Trophoblast cell (in vitro differentiated cells and primary cell): ENCODE measurements around the gene TMEM52.

ENCODE experiments used
- DNase-seq, 2 donors: peaks; one replicate each; pipeline ENCODE4 v3.0.0-alpha.2; 2016
- H2AFZ ChIP-seq: 2 replicates; pipeline ENCODE4 v1.6.1; 2013; ENCODE audit warnings: low read length, moderate library complexity, mild to moderate bottlenecking; ENCODE audit not compliant: insufficient read depth, poor library complexity
- H2AK5ac ChIP-seq: 2 replicates; pipeline ENCODE4 v1.6.1; 2013; ENCODE audit warnings: mild to moderate bottlenecking, low read length
- H2BK120ac ChIP-seq: 2 replicates; pipeline ENCODE4 v1.6.1; 2013; ENCODE audit warnings: low read length, mild to moderate bottlenecking, moderate library complexity; ENCODE audit not compliant: insufficient read depth, poor library complexity
- H2BK12ac ChIP-seq: 2 replicates; pipeline ENCODE4 v1.6.1; 2013; ENCODE audit warnings: mild to moderate bottlenecking, low read length, moderate library complexity
- H2BK5ac ChIP-seq: 2 replicates; pipeline ENCODE4 v1.6.1; 2013; ENCODE audit warnings: low read length, low read depth, moderate library complexity, mild to moderate bottlenecking; ENCODE audit not compliant: poor library complexity
- H3K14ac ChIP-seq: 2 replicates; pipeline ENCODE4 v1.6.1; 2013; ENCODE audit warnings: mild to moderate bottlenecking, low read length
- H3K18ac ChIP-seq: 2 replicates; pipeline ENCODE4 v1.6.1; 2013; ENCODE audit warnings: mild to moderate bottlenecking, low read length
- H3K23ac ChIP-seq: 2 replicates; pipeline ENCODE4 v1.6.1; 2013; ENCODE audit warnings: low read length
- H3K27ac ChIP-seq: 2 replicates; pipeline ENCODE4 v1.5.1; 2013; ENCODE audit warnings: low read depth, mild to moderate bottlenecking, inconsistent platforms, low read length, moderate library complexity
- H3K27me3 ChIP-seq: 2 replicates; pipeline ENCODE4 v1.6.1; 2013; ENCODE audit warnings: inconsistent platforms, mild to moderate bottlenecking, low read length, moderate library complexity; ENCODE audit not compliant: insufficient read depth
- H3K36me3 ChIP-seq, 2 experiments: 1 replicate in 1 of 2; 2 replicates in 1 of 2; pipeline ENCODE4 v1.6.1; 2013; ENCODE audit warnings: low read length in 2 of 2, mild to moderate bottlenecking in 2 of 2, moderate library complexity in 1 of 2; ENCODE audit not compliant: insufficient read depth in 2 of 2, control insufficient read depth in 1 of 2
- H3K4ac ChIP-seq: 2 replicates; pipeline ENCODE4 v1.6.1; 2013; ENCODE audit warnings: low read depth, mild to moderate bottlenecking, low read length, moderate library complexity
- H3K4me1 ChIP-seq, 2 experiments: 1 replicate in 1 of 2; 2 replicates in 1 of 2; pipeline ENCODE4 v1.6.1; 2013; ENCODE audit warnings: low read length in 2 of 2, mild to moderate bottlenecking in 2 of 2, moderate library complexity in 1 of 2; ENCODE audit not compliant: insufficient read depth in 2 of 2, control insufficient read depth in 1 of 2
- H3K4me2 ChIP-seq: 2 replicates; pipeline ENCODE4 v1.6.1; 2013; ENCODE audit warnings: inconsistent platforms, mild to moderate bottlenecking, low read length, moderate library complexity
- H3K4me3 ChIP-seq: 2 replicates; pipeline ENCODE4 v1.5.1; 2013; ENCODE audit warnings: mild to moderate bottlenecking, low read depth, low read length, inconsistent platforms
- H3K79me1 ChIP-seq: one replicate; pipeline ENCODE4 v1.6.1; 2013; ENCODE audit warnings: low read length
- H3K79me2 ChIP-seq: 2 replicates; pipeline ENCODE4 v1.6.1; 2013; ENCODE audit warnings: low read length, mild to moderate bottlenecking; ENCODE audit not compliant: control insufficient read depth, insufficient read depth, poor library complexity
- H3K9ac ChIP-seq: 2 replicates; pipeline ENCODE4 v1.6.1; 2013; ENCODE audit warnings: mild to moderate bottlenecking, low read length
- H3K9me3 ChIP-seq: 2 replicates; pipeline ENCODE4 v1.6.1; 2013; ENCODE audit warnings: low read depth, mild to moderate bottlenecking, control low read depth, inconsistent platforms, low read length; ENCODE audit not compliant: insufficient read depth
- H4K12ac ChIP-seq: 2 replicates; pipeline ENCODE4 v1.6.1; 2013; ENCODE audit warnings: low read depth, mild to moderate bottlenecking, low read length, moderate library complexity
- H4K8ac ChIP-seq: 2 replicates; pipeline ENCODE4 v1.6.1; 2013; ENCODE audit warnings: low read depth, mild to moderate bottlenecking, low read length, moderate library complexity
- H4K91ac ChIP-seq: one replicate; pipeline ENCODE4 v1.6.1; 2013; ENCODE audit warnings: low read depth, mild to moderate bottlenecking, low read length, moderate library complexity
- WGBS: extraction: QIAGEN DNeasy Blood & Tissue Kit; methylation state at CpG from one replicate; pipeline ENCODE4 v1.1.7; 2013; ENCODE audit warnings: missing lambda C conversion rate; ENCODE audit not compliant: insufficient read length, insufficient coverage; ENCODE audit errors: extremely low coverage; 5-methylcytosine and 5-hydroxymethylcytosine counted together

Gene TMEM52

DNA sequence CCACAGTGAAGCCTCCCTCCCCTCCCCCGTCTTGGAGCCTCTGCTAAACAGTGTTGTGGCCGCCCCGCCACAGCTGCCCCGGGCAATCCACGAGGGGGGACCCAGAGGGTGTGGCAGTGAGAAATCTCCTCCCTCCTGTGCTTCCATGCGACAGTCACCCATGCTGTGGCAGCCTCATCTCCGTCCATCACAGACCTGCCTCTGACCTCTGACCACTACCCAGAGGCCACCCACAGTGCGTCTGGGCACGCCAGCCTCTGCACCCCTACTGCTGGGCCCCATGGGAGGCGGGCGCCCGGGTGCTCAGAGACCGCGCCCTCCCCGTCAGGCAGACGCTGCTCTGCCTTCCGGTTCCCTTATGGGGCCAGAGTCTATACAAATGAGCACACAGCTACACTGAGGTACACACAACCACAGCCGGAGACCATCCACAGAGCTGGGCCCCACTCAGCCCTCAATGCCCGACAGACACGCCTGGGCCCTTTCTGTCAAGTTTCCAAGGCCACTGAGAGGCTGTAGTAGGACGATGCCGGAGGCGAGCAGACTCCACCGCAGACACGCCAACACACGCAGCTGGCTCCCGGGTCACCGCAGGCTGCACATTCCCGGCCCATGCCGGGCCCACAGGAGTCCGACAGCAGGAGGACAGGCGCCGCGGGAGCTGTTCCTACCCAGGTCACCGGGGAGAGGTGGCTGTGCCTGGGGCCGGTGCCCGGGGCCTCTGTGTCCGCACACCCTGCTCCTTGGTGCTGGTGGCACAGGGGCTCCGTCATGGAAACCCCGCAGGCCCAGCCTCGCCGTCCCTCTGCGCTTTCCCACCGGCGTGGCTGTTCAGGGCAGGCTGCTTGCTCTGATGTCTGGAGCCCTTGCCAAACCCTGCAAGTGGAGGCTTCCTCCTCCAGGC is 23.9 kb upstream of the TMEM52 start:
- H2AK5ac ChIP-seq: no peak overlapping the region
- peaks cover 0 to 1% of the 10 kb centered on the region in 2 experiments for H3K4me1 ChIP-seq
- DNase-seq: peak; percentile 29 to 34
- no peak overlapping the region for H2AFZ ChIP-seq
- WGBS: no CpG with 5 or more reads among the region's 45 CpGs
- no peak overlapping the region for H3K4me2 ChIP-seq
- no peak overlapping the region for H4K12ac ChIP-seq
- no peaks in the 10 kb centered on the region for H3K79me2 ChIP-seq
- H3K4me3 ChIP-seq: no peak overlapping the region
- H3K27ac ChIP-seq: no peak overlapping the region
- no peak overlapping the region for H3K4ac ChIP-seq
- no peak overlapping the region for H3K14ac ChIP-seq
- H3K9me3 ChIP-seq: peaks cover 4% of the 10 kb centered on the region
- H4K8ac ChIP-seq: no peak overlapping the region
- H3K36me3 ChIP-seq: no peaks in the 10 kb centered on the region
- H3K9ac ChIP-seq: no peak overlapping the region
- no peaks in the 10 kb centered on the region for H3K27me3 ChIP-seq
- H3K23ac ChIP-seq: no peak overlapping the region
- no peak overlapping the region for H2BK120ac ChIP-seq
- no peaks in the 10 kb centered on the region for H3K79me1 ChIP-seq
- H3K18ac ChIP-seq: no peak overlapping the region
- no peak overlapping the region for H2BK12ac ChIP-seq
- H2BK5ac ChIP-seq: no peak overlapping the region
- no peak overlapping the region for H4K91ac ChIP-seq

DNA sequence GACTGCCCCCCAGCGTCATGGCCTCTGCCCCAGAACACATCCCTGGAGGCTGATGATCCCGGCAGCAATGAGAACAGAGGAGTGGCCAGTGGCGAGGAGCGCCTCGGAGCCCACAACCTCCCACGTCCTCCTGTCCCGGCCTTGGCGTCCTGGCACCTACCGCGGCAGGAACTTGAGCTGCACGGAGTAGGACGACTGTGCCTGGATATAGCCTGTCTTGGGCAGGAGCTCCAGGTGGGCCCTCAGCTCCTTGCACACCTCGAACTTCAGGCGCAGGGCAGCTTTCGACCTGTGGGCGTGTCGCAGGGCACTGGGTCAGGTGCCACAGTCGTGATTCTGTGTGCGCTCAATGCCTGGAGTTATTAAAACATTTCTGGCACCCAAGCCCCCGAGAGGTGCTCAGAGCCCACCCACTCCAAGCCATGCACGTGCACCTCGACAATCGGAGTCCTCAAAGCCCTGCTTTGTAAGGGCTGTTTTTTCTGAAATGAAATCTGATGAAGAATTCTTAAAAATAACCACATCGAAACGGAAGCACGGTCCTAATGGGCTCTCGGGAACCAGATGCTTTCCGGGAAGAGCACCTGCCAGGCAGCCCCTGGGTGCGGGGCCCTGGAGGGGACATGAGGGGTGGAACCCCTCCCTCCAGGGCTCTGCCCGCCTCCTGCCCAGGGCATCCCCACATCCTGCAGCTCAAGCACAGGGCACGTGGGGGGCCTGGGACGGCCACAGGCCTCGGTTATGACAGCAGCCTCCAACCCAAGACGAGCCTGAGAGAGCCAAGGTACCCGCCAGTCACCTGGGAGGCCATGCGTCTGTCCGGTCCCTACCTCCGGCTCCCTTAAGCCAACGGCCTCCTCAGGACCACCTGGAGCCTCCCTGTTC is 23.0 kb upstream of the TMEM52 start:
- no peak overlapping the region for H2BK120ac ChIP-seq
- H3K4me2 ChIP-seq: no peak overlapping the region
- H3K18ac ChIP-seq: no peak overlapping the region
- H2BK12ac ChIP-seq: no peak overlapping the region
- H3K79me2 ChIP-seq: no peaks in the 10 kb centered on the region
- DNase-seq: no peak
- H3K9ac ChIP-seq: no peak overlapping the region
- no peak overlapping the region for H3K4ac ChIP-seq
- H3K36me3 ChIP-seq: no peaks in the 10 kb centered on the region
- H3K9me3 ChIP-seq: peaks cover 4% of the 10 kb centered on the region
- no peak overlapping the region for H3K4me3 ChIP-seq
- H3K14ac ChIP-seq: no peak overlapping the region
- no peak overlapping the region for H2AFZ ChIP-seq
- H3K27ac ChIP-seq: no peak overlapping the region
- no peak overlapping the region for H2BK5ac ChIP-seq
- no peak overlapping the region for H4K12ac ChIP-seq
- H3K4me1 ChIP-seq: peaks cover 0 to 1% of the 10 kb centered on the region in 2 experiments
- no peak overlapping the region for H4K91ac ChIP-seq
- no peak overlapping the region for H2AK5ac ChIP-seq
- no peaks in the 10 kb centered on the region for H3K27me3 ChIP-seq
- H3K23ac ChIP-seq: no peak overlapping the region
- H3K79me1 ChIP-seq: no peaks in the 10 kb centered on the region
- H4K8ac ChIP-seq: no peak overlapping the region
- no CpG with 5 or more reads among the region's 39 CpGs for WGBS

- no CpG with 5 or more reads among the region's 19 CpGs for WGBS
- H3K27ac ChIP-seq: no peak overlapping the region
- no peak overlapping the region for H2BK120ac ChIP-seq
- no peak overlapping the region for H3K14ac ChIP-seq
- no peaks in the 10 kb centered on the region for H3K27me3 ChIP-seq
- H3K23ac ChIP-seq: no peak overlapping the region
- no peak overlapping the region for H2BK12ac ChIP-seq
- no peak overlapping the region for H4K91ac ChIP-seq
- no peak overlapping the region for H3K4me3 ChIP-seq
- no peak overlapping the region for H3K18ac ChIP-seq
- no peak overlapping the region for H2AFZ ChIP-seq
- no peak overlapping the region for H2BK5ac ChIP-seq
- H4K8ac ChIP-seq: no peak overlapping the region
- H3K79me2 ChIP-seq: no peaks in the 10 kb centered on the region
- H3K9ac ChIP-seq: no peak overlapping the region
- H3K4me2 ChIP-seq: no peak overlapping the region
- H2AK5ac ChIP-seq: no peak overlapping the region
- H4K12ac ChIP-seq: no peak overlapping the region
- no peak overlapping the region for H3K4ac ChIP-seq
- H3K9me3 ChIP-seq: peaks cover 4% of the 10 kb centered on the region
- H3K36me3 ChIP-seq: no peaks in the 10 kb centered on the region
- no peaks in the 10 kb centered on the region for H3K79me1 ChIP-seq
- peaks cover 0 to 1% of the 10 kb centered on the region in 2 experiments for H3K4me1 ChIP-seq
- no peak for DNase-seq
These were observed 22.2 kb upstream of the TMEM52 start for GRCh38 chr1:1941211-1941841.

DNA sequence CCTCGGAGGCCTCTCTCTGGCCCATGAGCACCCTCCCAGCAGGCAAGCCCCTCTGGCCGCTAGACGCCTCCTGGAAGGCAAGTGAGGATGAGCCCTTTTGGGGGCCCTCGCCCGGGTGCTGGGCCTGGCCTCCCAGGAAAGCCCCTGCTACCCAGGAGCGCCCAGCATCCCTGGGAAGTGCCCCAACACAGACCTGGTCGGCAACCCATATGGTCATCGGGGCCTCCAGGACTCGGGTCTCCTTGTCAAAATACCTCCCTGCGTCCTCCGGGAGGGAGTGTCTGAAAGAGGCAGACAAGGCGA is 21.0 kb upstream of the TMEM52 start:
- no peak for DNase-seq
- Histone ChIP-seq H2BK120ac (no peak overlapping the region), H2AK5ac (no peak overlapping the region), H3K4ac (no peak overlapping the region), H3K23ac (no peak overlapping the region), H2BK12ac (no peak overlapping the region), H3K79me2 (no peaks in the 10 kb centered on the region), H3K18ac (no peak overlapping the region), H2BK5ac (no peak overlapping the region), H3K4me2 (no peak overlapping the region), H3K36me3 (no peaks in the 10 kb centered on the region), H2AFZ (no peak overlapping the region), H4K91ac (no peak overlapping the region), H3K79me1 (no peaks in the 10 kb centered on the region), H3K9ac (no peak overlapping the region), H3K14ac (no peak overlapping the region), H3K27ac (no peak overlapping the region), H4K12ac (no peak overlapping the region), H3K9me3 (peaks cover 4% of the 10 kb centered on the region), H4K8ac (no peak overlapping the region), H3K27me3 (no peaks in the 10 kb centered on the region), H3K4me3 (no peak overlapping the region), H3K4me1 (peaks cover 0 to 1% of the 10 kb centered on the region in 2 experiments)
- whole genome bisulfite sequencing: no CpG with 5 or more reads among the region's 12 CpGs
